Medulla oblongata (tissue), 1 donor: ENCODE data around the gene THBS3.
"Not testable (repeated sequence)": the region's sequence is repeated elsewhere in the genome, so short reads cannot be mapped to it uniquely, and the experiment has no call there.

Experiments
- DNase-seq: peaks from one replicate; pipeline ENCODE4 v3.0.0-alpha.2; 2015; ENCODE audit errors: extremely low spot score

Gene THBS3

DNA sequence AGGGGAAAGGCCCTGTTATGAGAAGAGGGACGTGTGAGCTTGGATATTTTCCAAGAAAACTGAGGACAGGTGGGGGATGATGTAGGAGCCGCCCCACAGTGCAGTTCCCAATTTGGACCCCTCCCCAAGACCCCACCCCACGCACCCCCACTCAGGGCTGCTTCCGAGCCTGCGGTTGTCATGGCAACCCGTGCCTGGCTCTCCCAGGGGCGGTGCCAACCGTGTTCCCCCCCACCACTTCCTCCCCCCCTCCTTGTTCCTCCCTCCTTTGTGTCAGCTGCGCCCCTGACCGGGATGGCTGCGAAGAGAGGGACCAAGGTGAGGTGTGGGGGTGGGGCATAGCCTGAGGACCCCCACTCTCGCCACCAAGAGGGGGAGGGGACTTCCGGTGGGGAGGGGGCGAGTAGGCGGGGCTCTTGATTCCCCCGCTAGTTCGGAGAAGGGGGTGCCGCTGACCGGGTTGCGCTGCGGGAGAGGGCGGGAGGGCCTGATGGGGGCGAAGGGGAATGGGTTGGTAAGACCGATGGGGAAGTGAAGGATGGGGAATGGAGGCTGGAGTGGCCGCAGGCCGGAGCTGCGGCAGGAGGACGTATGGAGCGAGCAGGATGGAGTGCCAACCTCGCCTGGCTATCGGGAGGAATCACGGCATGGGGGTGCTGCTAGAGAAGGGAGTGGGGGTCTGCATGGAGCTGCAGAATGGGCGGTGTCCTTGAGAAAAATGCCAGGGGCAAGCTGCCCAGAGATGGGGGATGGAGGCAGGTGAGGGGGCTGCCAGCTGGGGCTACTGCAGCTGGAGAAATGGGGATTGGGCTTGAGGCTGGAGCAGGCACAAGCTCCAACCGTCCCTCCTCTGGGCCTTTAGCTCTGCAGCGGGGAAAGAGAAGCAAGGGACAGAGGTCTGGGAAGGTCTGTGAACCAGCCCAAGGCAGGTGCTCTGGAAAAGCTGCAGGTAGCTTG, 33.1 kb downstream of the THBS3 start:
- peak; percentile 42 for DNase-seq

DNA sequence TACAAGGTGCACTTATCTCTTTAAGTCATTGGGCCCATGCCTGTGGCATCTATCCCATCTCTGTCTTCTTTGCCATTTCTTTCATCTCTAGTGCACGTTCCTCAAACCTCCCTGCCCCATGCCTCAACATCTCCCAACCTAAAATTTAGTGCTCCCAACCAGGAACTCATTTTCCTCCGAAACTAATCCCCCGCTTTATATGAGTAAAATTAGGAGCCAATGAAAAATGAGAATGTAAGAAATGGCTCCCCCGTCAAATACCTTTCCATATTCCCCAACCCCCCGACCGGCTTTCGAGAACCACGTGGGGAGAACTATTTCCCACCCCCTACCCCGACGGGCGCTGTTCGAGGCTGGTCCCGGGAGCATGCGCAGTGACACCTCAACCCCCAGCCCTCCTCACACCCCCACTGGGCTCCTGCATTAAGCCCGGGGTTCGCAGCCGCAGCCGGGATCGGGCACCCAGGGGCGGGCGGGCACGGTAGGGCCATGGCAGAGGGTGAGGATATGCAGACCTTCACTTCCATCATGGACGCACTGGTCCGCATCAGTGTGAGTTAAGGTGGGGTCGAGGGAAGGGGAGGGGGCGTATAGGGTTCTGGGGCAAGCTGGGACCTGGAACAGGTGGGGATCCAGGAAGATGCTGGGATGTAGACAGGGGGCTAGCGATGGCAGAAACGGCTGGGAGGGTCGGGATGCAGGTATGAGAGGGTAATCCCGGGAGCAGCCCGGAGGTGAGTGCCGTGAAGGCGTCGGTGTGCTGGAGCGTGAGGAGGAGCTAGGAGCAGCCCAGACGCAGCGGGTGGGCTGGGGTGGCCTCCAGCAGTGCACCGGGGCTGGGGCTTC, 34.0 kb downstream of the THBS3 start, which contains the start of gene TRIM46:
TSS of gene TRIM46 (plus strand) at position 372 of the 846 bp plus-strand sequence. CDS start at position 490, 118 bp downstream.
- peak; percentile 54 for DNase-seq

DNA sequence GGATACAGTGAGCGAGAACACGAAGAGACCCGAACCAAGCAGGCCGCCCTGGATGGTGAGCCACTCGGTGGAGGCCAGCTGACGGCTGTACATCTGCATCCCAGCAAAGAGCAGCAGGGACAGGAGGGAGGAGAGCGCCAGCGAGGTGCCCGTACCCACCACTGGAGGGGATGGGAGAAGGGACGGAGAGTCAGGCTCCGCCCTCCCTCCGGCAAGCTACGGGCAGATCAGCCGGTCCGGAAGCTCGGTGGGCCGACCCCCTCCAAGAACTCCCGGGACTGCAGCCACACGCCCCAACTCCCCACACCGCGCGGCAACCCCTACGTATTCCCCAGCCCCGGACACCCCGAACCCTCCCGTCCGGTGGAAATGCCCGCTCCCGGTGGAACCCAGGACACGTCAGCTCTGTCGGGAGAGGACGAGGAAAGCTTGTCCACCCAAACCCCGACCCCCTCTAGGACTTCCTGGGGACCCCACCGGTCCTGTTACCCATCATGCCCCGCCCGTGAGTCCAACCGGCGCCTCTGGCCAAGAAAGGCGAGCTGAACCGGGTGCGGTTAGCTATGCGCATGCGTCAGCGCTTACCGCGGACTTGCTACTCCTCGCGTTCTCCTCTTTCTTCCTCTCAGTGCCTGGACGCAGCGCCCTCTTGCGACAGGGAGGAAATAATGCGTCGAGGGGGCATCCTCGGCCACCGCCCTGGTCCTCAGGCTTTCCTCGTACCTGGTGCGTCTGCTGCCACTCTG, 34.8 kb downstream of the THBS3 start, which contains the start of gene KRTCAP2:
TSS of gene KRTCAP2 (minus strand) at position 573 of the 746 bp plus-strand sequence. CDS start at position 493, 80 bp downstream.
- peak; percentile 97 for DNase-seq

DNA sequence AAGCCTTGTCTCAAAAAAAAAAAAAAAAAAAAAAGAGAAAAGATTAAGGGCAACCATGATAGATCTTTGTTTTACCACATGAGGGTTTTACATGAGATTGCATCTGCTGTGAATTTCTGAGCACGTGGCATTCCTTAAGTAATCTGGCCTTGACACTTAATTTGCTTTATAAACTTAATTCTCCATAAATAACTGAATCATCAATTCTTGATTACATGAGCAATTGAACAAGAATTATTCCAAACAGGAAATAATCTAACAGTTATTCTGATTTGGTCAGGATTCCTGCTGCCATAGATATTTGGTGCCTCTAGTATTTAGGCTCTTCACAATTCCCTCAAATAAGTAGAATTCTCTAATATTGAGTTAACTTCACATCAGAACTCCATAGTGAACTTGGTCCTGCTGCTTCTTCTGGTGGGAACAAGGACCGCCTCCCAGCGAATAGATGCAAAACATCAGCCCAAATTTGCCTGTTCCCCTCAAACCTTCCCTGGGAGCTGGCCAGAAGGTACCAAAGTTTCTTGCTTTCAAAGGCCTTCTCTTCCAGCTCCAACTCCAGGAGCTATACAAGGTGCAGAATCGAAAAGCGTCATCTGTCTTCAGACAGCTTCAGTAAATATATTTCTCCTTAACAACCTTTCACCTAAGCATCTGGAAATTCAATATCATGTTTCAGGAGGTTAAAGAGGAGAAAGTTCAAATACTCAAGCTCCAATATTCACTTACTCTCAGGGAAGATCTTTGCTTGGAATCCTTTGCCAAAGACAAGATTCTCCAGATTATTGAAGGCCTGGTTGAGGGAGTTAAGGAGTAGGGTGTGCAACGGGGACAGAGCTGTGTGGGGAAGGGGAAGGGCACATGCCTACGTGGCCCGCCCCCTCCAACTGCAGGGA, 35.6 kb downstream of the THBS3 start:
- no peak for DNase-seq

DNA sequence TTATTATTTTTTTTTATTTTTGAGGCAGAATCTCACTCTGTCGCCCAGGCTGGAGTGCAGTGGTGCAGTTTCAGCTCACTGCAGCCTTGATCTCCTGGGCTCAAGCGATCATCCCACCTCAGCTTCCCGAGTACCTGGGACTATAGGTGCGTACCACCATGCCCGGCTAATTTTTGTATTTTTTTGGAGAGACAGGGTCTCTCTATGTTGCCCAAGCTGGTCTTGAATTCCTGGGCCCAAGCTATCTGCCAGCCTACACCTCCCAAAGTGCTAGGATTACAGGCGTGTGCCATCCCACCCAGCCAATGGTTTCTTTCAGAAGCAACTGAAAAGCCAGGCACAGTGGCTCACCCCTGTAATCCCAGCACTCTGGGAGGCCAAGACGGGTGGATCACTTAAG, 36.9 kb downstream of the THBS3 start:
- DNase-seq = no peak

DNA sequence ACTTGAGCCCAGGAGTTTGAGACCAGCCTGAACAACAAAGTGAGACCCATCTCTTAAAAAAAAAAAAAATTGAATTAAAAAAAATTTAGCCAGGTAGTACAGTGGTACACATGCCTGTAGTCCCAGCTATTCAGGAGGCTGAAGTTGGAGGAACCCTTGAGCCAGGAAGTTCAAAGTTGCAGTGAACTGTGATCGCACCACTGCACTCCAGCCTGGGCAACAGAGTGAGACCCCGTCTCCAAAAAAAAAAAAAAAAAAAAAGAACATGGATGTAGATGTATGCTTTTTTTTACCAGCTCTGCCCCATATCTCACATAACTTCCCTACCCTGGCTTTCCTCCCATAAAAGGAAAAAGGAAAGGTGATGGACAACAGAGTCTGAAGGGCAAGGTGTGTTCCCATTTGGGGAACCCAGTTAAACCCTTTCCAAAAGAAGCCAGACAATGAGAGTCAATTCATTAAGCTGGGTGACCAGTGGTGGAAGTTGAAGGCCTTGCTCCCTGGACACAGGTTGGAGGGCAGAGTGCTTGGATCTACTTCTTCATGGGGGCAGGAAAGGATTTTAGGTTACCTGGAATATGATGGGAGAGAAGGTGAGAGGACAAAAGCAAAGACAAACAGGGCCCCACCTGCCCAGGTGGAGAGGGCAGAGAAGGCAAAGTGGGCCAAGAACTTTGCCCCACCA, 37.5 kb downstream of the THBS3 start:
- DNase-seq = no peak

DNA sequence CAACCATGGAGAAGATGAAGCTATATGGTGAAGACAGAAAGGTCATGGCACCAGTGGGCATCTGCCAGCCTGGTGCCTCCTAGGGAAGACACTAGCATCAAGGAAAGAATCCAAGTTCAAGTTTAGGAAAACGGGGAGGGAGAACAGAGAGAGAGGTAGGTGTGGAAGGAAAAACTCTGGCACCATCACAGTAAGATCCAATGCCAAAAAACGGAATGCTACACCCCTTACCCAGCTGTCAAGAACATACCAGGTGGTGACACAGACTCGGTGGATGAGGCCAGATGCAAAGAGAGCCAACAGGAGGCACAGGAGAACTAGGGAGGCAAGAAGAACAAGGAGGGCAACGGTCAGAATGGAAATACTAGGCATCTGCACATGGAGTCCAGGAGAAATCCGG, 38.2 kb downstream of the THBS3 start:
- no peak for DNase-seq

DNA sequence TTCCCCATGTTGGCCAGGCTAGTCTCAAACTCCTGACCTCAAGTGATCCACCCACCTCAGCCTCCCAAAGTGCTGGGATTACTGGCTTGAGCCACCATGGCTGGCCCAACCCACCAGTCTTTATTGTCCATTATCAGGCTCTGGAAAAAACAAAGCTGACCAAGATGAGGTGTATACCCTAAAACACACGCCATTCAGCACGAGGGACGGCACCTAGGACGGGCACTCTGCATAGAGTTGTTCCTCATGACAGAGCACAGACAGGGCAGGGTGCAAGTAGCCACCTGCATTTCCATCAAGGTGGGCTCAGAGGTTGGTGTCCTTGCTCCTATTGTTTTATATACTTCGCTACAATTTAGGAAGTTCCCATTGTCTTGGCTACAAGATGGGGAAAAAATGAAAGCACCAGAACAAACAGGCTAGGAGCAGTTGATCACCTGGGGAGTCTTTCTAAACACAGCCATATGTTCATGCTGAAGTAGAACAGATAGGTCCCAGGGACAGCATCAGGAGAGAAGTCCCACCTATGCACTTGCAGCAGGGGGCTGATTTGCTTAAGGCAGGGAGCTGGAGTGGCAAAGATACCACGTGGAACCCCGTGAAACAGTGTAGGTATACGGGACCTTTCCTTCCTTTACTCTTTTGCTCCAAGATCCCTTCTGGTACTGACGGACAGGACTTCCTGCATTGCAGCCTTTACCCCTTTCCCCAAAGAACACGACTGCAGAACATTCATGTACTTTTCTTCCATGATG, 39.1 kb downstream of the THBS3 start:
- no peak for DNase-seq

DNA sequence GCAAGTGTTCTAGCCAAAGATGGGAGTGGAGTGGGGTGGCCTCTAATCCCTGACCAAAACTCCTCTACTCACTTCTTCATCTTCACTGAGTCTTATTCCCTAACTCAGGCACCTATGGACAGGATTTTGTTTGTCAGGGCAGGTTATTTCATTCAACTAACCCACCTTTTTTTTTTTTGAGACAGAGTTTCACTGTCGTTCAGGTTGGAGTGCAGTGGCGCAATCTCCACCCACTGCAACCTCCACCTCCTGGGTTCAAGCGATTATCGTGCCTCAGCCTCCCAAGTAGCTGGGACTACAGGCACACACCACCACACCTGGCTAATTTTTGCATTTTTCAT, 39.6 kb downstream of the THBS3 start:
- not testable (repeated sequence) for DNase-seq

DNA sequence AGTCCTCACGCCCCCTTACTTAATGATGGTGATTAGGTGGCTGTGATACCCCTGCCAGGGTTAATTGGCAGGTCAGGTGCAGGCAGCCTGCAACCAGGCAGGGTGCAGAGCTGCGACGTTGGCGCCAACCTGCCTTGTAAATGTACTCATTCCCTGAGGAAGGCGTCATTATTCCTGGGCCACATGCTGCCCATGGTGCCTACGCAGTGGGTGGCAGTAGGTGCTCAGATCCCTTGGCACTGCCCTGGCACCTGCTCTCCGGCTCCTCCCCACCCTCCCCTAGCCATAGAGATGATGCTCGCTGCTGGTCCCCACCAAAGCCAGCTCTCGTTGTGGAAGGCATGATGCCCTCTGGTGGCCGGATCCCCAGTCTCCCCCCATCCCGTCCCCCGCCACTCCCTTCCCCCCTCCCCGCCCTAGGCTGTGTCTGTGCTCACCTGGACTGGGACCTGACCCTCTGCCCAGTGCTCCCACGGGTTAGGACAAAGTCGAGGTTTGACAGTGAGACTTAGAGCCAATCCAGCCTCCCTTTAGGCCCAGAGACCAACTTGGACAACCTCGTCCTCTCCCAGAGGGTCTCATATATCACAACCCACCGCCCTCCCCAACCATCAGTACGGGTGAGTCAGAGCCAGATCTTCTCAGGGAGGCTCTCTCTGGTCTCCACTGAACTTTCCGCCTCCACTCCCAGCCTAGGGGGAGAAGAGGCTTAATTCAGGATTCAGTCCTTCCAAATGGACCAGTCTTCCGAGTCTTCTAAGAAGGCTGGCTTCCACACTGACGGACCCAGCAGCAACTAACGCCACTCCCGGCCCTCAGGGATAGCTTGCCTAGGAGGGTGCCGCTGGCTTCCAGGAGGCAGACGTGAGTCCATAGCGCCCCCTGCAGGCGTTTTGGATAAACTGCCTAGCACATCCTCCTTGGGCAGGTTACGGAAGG, 40.3 kb downstream of the THBS3 start:
- peak; percentile 95 for DNase-seq

DNA sequence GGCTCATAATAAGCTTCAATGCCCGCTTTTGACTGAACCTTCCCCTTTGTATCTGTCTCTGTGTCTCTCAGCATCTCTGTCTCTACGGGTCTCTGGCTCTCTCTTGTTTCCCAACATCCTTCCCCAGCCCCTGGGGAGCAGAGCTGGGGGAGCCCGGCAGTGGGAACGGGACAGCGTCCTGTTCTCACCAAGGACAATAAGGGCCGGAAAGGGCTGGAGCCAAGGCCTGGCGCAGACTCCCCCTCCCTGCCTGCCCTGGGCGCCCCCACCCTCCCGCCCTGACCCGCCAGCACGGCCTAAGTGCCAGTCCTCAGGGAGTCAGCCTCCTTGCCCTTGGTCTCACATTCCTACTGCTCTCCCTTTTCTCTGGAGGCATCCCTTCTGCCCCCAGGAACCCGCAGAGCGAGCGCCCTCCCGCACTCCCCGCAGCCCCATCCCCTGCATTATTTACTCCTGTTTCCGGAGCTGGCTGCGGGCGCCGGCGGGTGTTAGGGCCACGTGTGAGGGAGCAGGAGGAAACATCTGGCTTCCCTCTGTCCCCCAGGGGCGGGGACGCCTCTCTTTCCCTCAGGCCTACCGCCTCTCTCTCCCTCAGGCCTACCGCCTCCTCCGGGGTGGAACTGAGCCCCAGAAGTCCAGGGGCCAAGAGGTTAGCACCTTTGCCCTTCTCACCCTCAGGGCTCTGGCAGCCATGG, 41.1 kb downstream of the THBS3 start:
- DNase-seq = peak; percentile 55

DNA sequence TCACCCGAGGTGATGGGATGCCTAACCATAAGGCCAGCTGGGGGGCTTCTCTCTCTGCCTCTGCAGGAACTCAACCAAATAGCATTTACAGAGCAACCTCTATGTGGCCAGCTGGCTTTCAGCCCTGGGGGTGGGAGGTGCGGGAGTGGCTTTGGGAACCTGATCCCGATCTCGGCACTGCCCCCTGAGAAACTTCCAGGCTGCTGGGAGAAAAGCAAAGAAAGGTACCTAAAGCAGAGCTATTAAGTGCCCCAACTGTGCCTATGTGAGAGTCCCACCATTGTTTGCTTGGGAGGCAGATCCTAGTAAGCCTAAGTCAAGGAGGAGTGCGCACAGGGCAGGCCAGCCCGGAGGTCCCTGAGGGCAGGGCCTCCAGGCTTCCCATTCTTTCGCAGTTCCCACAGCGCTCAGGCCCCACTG, 41.6 kb downstream of the THBS3 start:
- DNase-seq = no peak

DNA sequence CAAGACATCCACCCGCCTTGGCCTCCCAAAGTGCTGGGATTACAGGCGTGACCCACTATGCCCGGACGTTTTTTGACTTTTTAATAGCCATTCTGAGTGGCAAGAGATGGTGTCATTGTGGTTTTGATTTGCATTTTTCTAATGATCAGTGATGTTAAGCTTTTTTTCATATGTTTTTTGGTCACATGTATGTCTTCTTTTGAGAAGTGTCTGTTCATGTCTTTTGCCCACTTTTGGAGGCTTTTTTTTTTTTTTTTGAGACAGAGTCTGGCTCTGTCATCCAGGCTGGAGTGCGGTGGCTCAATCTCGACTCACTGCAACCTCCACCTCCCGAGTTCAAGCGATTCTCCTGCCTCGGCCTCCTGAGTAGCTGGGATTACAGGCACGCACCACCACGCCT, 43.1 kb downstream of the THBS3 start:
- DNase-seq = not testable (repeated sequence)

DNA sequence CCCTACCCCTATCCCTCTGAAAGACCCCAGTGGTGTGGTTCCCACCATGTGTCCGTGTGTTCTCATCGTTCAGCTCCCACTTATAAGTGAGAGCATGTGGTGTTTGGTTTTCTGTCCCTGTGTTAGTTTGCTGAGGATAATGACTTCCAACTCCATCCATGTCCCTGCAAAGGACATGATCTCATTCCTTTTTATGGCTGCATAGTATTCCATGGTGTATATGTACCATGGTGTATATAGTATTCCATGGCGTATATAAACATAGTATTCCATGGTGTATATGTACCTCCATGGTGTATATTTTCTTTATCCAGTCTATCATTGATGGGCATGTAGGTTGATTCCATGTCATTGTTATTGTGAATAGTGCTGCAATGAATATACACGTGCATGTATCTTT, 43.9 kb downstream of the THBS3 start:
- DNase-seq = not testable (repeated sequence)

DNA sequence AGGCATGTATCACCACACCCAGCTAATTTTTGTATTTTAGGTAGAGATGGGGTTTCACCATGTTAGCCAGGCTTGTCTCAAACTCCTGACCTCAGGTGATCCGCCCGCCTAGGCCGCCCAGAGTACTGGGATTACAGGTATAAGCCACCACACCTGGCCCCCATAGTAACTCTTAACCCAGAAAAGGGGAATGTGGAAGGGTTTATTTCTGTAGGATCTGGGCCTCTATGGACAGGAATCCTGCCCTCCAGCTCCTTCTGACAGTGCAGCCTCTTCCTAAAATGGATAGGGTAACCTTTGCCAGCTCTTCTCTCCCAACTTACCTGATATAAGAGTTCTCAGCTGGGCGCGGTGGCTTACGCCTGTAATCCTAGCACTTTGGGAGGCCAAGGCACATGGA, 45.1 kb downstream of the THBS3 start:
- not testable (repeated sequence) for DNase-seq

DNA sequence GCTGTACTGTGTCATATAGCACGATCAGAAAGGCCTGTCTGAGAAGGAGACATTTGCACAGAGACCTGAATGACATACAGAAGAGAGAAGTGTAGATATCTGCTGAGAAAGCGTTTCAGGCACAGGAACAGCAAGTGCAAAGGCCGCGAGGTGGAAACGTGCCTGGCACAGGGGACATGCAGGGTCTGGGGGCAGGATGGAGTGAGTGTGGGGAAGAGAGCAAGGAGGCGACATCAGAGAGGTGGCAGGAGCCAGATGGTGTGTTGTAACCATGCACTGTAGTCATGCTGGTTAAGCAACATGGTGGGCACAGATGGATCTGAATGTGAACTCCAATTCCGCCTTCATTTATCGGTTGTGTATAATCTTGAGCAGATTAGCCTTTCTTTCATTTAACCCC, 47.6 kb downstream of the THBS3 start:
- DNase-seq = no peak

DNA sequence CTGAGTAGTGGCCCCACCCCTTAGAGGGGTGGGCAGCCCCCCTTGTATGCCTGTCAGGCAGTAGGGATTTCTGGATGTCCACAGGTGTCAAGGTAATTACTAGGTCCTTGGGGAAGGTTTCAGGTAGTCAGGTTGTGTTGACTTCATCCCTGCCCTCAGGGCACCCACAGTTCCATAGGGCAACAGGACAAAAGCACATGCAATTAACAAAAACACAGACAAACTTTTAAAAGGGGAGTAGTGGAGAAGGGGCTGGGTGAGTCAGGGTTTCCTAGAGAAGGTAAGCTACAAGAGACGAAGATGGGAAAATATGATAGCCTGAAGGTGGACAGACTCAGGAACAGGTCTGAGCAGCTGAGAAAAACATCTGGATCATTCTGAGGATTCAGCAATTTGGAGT, 48.7 kb downstream of the THBS3 start:
- DNase-seq = no peak
